HepG2 (cell line): ENCODE data around the gene CCNQ. TPM values are rescaled to one million over a fixed set of nuclear protein-coding genes. Genes with fewer than 3 reads are reported as not detected.

ENCODE experiments used
- BCL3 ChIP-seq: sonication (generic); formaldehyde crosslinking; IDR thresholded peaks from 2 replicates; pipeline ENCODE4 v1.5.1; 2020; ENCODE audit warnings: mild to moderate bottlenecking, missing genetic modification reagents, moderate library complexity
- CERS6 ChIP-seq: sonication (generic); formaldehyde crosslinking; IDR thresholded peaks from 2 replicates; pipeline ENCODE4 v1.5.0; 2020; ENCODE audit warnings: missing genetic modification reagents
- CHD2 ChIP-seq: IDR thresholded peaks from 2 replicates; pipeline ENCODE4 v1.6.1; 2011; ENCODE audit warnings: low read depth, low read length, improper control_type of control experiment
- DNMT1 ChIP-seq: sonication (generic); formaldehyde crosslinking; IDR thresholded peaks from 2 replicates; pipeline ENCODE4 v1.5.1; 2020; ENCODE audit warnings: mild to moderate bottlenecking, missing genetic modification reagents
- DNMT3B ChIP-seq: conservative IDR thresholded peaks from 2 replicates; pipeline ENCODE4 v1.6.1; 2016; ENCODE audit warnings: missing biosample characterization, control low read depth
- IKZF4 ChIP-seq: sonication (generic); formaldehyde crosslinking; IDR thresholded peaks from 2 replicates; pipeline ENCODE4 v1.5.1; 2020; ENCODE audit warnings: borderline replicate concordance, mild to moderate bottlenecking, low read depth, missing genetic modification reagents; ENCODE audit errors: not compliant biosample characterization
- MIXL1 ChIP-seq: IDR thresholded peaks from 2 replicates; pipeline ENCODE4 v1.6.1; 2016
- MTA3 ChIP-seq: sonication (generic); formaldehyde crosslinking; IDR thresholded peaks from 2 replicates; pipeline ENCODE4 v1.4.0; 2020; ENCODE audit warnings: missing genetic modification reagents
- PAX8 ChIP-seq: sonication (generic); formaldehyde crosslinking; IDR thresholded peaks from 2 replicates; pipeline ENCODE4 v1.8.0; 2022; ENCODE audit warnings: mild to moderate bottlenecking, missing genetic modification reagents, borderline replicate concordance
- SMYD3 ChIP-seq: sonication (generic); formaldehyde crosslinking; IDR thresholded peaks from 2 replicates; pipeline ENCODE4 v1.8.1; 2023; ENCODE audit warnings: mild to moderate bottlenecking, missing genetic modification reagents
- SNAI1 ChIP-seq: sonication (generic); formaldehyde crosslinking; IDR thresholded peaks from 2 replicates; pipeline ENCODE4 v1.5.0; 2020; ENCODE audit warnings: mild to moderate bottlenecking, missing genetic modification reagents, borderline replicate concordance
- TAF1 ChIP-seq: sonication (generic); formaldehyde crosslinking; IDR thresholded peaks from 2 replicates; pipeline ENCODE4 v1.4.0; 2020; ENCODE audit warnings: missing genetic modification reagents
- ZEB1 ChIP-seq: IDR thresholded peaks from 2 replicates; pipeline ENCODE4 v1.6.1; 2012; ENCODE audit warnings: mild to moderate bottlenecking, low read depth, inconsistent platforms; ENCODE audit not compliant: insufficient replicate concordance
- ZNF317 ChIP-seq: sonication (generic); formaldehyde crosslinking; IDR thresholded peaks from 2 replicates; pipeline ENCODE4 v1.5.0; 2020; ENCODE audit warnings: mild to moderate bottlenecking, missing genetic modification reagents
- ZNF451 ChIP-seq: sonication (generic); formaldehyde crosslinking; IDR thresholded peaks from 2 replicates; pipeline ENCODE4 v1.5.0; 2020; ENCODE audit warnings: mild to moderate bottlenecking, missing genetic modification reagents
- ZNF619 ChIP-seq: sonication (generic); formaldehyde crosslinking; IDR thresholded peaks from 2 replicates; pipeline ENCODE4 v1.4.0; 2020; ENCODE audit warnings: mild to moderate bottlenecking, missing genetic modification reagents
- ZNF770 ChIP-seq: sonication (generic); formaldehyde crosslinking; IDR thresholded peaks from 2 replicates; pipeline ENCODE4 v1.5.0; 2020; ENCODE audit warnings: mild to moderate bottlenecking, missing genetic modification reagents
- polyA plus RNA-seq, 8 experiments: library from polyadenylated mRNA; depleted of rRNA in 3 of 8; stranded (reverse) in 7 of 8; unstranded in 1 of 8; fragments of >200 nt; fragmentation: Illumina TruSeq in 4 of 8; extraction: Trizol in 4 of 8; gene quantifications; 2 replicates each; pipeline versions ENCODE4 v1.2.1 to v1.2.3, GENCODE V29; 2011 to 2016; ENCODE audit warnings: low read depth in 4 of 8, missing spikeins in 1 of 8, mixed read lengths in 1 of 8; ENCODE audit not compliant: insufficient read depth in 1 of 8
- total RNA-seq, 5 experiments: library from RNA; depleted of rRNA; stranded (reverse); fragments of >200 nt; fragmentation: Illumina TruSeq; extraction: Trizol; gene quantifications; 2 replicates each; pipeline ENCODE4 v1.2.3, GENCODE V29; 2016; ENCODE audit warnings: low read depth in 1 of 5
- TF ChIP-seq, protein P1 (sequence below): IDR thresholded peaks from 2 replicates; pipeline ENCODE4 v1.6.1; 2016
- TF ChIP-seq, protein P2 (sequence below): sonication (generic); formaldehyde crosslinking; IDR thresholded peaks from 2 replicates; pipeline ENCODE4 v1.4.0; 2020; ENCODE audit warnings: missing genetic modification reagents, borderline replicate concordance
- TF ChIP-seq, protein P3 (sequence below): sonication (generic); formaldehyde crosslinking; IDR thresholded peaks from 2 replicates; pipeline ENCODE4 v1.4.0; 2020; ENCODE audit warnings: missing genetic modification reagents

CCNQ gene
- total and polyA plus RNA-seq, 2 of the 13 experiments (the other 11 are each of a cell fraction or from before 2014, with no cell fraction given), result 15.0 to 25.5 TPM

GRCh38 chrX:153627675-153628111 is 28.8 kb upstream of the CCNQ start (continued):
- TF ChIP-seq IKZF4 (CRISPR knock-in tag) (no peak), ZNF451 (CRISPR knock-in tag) (peak; percentile 38; the same call in 1 of the 2 replicates), BCL3 (CRISPR knock-in tag) (no peak), SMYD3 (CRISPR knock-in tag) (no peak), MTA3 (CRISPR knock-in tag) (no peak), ZNF770 (CRISPR knock-in tag) (peak; percentile 60), ZNF619 (CRISPR knock-in tag) (no peak), PAX8 (CRISPR knock-in tag) (no peak), CERS6 (no peak), MIXL1 (CRISPR knock-in tag) (no peak), SNAI1 (CRISPR knock-in tag) (no peak), DNMT1 (no peak), CHD2 (no peak), ZNF317 (CRISPR knock-in tag) (peak; percentile 41; the same call in 1 of the 2 replicates), TAF1 (CRISPR knock-in tag) (peak; percentile 73), DNMT3B (CRISPR knock-in tag) (no peak), ZEB1 (no peak)
- TF ChIP-seq, protein P1, sequence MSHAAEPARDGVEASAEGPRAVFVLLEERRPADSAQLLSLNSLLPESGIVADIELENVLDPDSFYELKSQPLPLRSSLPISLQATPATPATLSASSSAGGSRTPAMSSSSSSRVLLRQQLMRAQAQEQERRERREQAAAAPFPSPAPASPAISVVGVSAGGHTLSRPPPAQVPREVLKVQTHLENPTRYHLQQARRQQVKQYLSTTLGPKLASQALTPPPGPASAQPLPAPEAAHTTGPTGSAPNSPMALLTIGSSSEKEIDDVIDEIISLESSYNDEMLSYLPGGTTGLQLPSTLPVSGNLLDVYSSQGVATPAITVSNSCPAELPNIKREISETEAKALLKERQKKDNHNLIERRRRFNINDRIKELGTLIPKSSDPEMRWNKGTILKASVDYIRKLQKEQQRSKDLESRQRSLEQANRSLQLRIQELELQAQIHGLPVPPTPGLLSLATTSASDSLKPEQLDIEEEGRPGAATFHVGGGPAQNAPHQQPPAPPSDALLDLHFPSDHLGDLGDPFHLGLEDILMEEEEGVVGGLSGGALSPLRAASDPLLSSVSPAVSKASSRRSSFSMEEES (CRISPR knock-in tag), result peak; percentile 67
- TF ChIP-seq, protein P2, sequence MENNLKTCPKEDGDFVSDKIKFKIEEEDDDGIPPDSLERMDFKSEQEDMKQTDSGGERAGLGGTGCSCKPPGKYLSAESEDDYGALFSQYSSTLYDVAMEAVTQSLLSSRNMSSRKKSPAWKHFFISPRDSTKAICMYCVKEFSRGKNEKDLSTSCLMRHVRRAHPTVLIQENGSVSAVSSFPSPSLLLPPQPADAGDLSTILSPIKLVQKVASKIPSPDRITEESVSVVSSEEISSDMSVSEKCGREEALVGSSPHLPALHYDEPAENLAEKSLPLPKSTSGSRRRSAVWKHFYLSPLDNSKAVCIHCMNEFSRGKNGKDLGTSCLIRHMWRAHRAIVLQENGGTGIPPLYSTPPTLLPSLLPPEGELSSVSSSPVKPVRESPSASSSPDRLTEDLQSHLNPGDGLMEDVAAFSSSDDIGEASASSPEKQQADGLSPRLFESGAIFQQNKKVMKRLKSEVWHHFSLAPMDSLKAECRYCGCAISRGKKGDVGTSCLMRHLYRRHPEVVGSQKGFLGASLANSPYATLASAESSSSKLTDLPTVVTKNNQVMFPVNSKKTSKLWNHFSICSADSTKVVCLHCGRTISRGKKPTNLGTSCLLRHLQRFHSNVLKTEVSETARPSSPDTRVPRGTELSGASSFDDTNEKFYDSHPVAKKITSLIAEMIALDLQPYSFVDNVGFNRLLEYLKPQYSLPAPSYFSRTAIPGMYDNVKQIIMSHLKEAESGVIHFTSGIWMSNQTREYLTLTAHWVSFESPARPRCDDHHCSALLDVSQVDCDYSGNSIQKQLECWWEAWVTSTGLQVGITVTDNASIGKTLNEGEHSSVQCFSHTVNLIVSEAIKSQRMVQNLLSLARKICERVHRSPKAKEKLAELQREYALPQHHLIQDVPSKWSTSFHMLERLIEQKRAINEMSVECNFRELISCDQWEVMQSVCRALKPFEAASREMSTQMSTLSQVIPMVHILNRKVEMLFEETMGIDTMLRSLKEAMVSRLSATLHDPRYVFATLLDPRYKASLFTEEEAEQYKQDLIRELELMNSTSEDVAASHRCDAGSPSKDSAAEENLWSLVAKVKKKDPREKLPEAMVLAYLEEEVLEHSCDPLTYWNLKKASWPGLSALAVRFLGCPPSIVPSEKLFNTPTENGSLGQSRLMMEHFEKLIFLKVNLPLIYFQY (CRISPR knock-in tag), result no peak
- TF ChIP-seq, protein P3, sequence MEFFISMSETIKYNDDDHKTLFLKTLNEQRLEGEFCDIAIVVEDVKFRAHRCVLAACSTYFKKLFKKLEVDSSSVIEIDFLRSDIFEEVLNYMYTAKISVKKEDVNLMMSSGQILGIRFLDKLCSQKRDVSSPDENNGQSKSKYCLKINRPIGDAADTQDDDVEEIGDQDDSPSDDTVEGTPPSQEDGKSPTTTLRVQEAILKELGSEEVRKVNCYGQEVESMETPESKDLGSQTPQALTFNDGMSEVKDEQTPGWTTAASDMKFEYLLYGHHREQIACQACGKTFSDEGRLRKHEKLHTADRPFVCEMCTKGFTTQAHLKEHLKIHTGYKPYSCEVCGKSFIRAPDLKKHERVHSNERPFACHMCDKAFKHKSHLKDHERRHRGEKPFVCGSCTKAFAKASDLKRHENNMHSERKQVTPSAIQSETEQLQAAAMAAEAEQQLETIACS, result peak; percentile 59
